NCI-H1694 (cell line): ENCODE results near the gene ANGPT4.
"Not testable (repeated sequence)": the region's sequence is repeated elsewhere in the genome, so short reads cannot be mapped to it uniquely, and the experiment has no call there.

Source experiments
- DNase-seq: peaks from one replicate; lab custom pipeline; 2025; lab: John Stamatoyannopoulos, UW

The ANGPT4 gene

GRCh38 chr20:873875-874607 lies 42.1 kb downstream of the ANGPT4 start:
- no peak for DNase-seq

GRCh38 chr20:872855-873520 lies 43.1 kb downstream of the ANGPT4 start:
- DNase-seq, result no peak

DNA sequence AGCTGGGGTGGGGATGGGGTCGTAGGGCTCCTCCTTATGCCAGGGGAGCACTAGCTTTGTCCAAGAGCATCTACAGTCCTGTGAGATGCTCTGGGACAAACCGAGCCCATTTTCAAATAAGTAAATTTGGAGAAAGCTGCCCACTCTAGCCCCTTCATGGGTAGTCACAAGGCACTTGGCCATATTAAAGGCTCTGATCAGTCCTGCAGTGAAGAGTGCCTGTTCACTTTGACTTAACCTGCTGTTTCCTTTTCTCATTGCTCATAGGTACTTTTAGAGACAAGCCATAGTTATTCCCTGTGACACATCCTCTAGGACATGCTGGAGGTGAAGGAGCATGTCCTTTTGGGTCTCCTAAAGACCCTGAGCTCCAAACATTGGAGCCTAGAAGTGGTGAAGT lies 44.2 kb downstream of the ANGPT4 start:
- no peak for DNase-seq

- DNase-seq, result no peak
Measured at GRCh38 chr20:871436-871835, 44.7 kb downstream of the ANGPT4 start.

DNA sequence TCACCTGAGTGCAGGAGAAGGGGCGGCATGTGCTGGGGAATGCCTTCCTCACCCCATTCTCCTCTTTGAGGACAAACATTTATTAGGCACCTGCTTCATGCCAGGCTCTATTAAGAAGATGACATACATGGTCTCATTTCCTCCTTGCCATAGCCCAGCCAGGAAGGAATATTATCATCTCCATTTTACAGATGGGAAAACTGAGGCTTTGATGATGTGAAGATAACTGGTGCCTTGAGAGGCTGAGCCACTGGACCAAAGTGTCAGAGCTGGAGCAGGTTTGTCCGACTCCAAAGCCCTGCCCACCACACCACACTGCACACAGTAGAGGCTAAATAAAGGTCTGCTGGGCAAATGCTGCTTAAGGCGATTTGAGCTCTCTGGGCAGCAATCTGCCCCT lies 45.4 kb downstream of the ANGPT4 start:
- DNase-seq, result no peak

GRCh38 chr20:869606-870005 lies 46.5 kb downstream of the ANGPT4 start:
- no peak for DNase-seq

DNA sequence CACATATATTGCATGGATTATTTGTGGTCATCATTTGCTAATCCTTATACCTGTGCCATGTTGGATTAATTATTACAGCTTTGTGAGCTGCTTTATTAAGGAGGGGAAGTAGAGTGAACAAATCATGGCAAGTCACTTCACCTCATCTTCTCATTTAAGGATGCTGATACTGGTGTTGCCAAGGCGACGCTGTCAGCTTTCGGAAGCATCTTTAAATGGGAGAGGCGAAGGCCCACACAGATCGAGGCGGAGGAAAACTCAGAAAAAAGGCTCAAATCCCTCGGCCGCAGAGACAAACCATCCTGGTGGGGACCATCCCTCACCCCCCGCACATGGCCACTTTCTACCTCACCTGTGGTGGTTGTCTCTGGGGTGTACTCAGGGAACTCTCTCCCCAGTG lies 47.9 kb downstream of the ANGPT4 start:
- no peak for DNase-seq

DNA sequence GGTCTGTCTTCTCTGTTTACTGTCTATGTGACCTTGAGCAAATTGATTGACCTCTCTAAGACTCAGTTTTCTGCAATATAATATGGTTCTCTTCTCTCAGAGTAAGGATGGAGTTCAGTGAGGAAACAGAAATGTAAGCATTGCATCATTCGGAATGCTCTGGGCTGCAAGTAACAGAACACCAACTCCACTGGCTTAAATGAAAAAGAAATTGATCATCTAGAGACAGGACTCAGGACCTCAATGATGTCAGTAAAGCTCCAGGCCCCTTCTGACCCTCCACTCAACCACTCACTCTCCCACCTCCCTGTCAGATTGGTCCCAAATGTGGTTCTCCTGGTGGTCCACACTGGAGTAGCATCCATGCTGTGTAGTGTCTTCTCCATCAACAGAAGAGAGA lies 50.7 kb downstream of the ANGPT4 start:
- DNase-seq, result no peak

GRCh38 chr20:860891-861290 lies 55.2 kb downstream of the ANGPT4 start:
- no peak for DNase-seq

GRCh38 chr20:859751-860231 lies 56.3 kb downstream of the ANGPT4 start:
- no peak for DNase-seq

- no peak for DNase-seq
Measured at GRCh38 chr20:858011-858410, 58.1 kb downstream of the ANGPT4 start.

DNA sequence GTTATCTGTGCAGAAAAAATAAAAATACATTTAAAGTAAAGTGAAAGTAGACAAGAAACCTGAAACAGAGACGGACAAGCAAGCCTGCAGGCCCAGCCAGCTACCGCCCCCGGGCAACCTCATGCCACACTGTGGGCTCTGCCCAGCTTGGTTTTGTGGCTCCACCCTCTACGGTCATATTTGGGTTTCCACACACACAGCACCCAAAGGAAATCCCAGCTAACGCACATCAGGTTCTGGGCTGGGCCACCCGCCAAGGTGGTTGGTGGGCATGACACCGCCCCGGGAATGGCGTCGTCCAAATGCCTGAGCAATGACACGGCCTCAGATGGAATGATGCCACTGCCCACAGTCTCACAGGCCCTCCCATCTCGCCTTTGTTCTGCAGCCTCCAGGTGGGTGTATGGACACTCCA lies 59.8 kb downstream of the ANGPT4 start:
- DNase-seq, result no peak

GRCh38 chr20:855466-856360 lies 60.4 kb downstream of the ANGPT4 start:
- no peak for DNase-seq

DNA sequence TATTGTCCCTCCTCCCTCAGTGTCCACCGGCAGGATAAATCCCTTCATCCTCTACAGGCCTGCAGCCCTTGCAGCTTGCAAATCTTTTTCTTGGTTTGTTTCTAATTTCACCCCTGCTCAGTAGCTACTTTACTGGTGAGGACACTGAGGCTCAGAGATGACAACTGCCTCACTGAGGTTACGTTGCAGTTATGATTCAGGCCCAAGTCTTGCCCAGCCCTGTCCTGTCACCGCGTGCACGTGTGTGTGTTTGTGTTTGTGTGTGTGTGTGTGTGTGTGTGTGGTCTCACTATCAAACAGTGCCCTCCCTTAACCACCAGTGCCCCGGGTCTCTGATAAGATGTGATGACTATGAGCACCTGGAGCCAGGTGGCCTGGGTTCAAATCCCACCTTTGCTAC lies 61.5 kb downstream of the ANGPT4 start:
- DNase-seq, result no peak

DNA sequence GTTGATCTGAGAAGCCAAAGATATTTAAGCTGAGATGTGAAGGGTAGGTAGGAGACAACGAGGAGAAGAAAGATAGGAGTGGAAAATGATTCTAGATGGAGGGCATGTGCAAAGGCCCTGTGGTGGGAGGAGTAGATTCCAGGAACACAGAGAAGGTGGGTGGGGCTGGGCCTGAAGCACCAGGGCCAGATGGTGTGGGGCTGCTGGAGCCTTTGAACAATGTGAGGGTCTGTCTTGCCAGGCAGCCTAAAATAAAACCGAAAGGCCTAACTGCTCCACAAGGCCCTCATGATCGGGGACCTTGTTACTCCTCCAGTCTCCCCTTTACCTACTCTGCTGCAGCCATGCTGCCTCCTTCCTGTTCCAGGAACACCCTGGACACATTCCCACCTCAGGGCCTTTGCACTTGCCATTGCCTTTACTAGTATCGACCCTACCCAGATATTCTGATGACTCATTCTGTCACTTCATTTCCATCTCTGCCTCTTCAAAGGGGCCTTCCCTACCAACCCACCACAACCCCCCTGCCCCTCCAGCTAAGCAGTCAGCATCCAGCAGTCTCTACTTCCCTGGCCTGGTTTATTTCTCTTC lies 62.6 kb downstream of the ANGPT4 start:
- no peak for DNase-seq

DNA sequence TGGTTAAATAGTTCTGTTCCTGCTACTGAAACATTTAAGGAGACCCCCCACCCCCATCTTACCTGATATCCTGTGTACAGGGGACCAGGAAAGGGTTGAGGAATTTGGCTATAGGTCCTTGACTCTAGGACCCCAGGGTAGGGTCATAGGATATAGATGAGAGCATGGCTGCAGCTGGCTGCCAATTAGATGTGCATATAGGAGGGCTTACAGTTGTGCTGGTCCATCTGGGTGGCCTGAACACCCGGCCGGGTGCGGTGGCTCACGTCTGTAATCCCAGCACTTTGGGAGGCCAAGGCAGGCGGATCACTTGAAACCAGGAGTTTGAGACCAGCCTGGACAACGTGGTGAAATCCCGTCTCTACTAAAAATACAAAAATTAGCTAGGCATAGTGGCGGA lies 67.4 kb downstream of the ANGPT4 start:
- not testable (repeated sequence) for DNase-seq

- DNase-seq, result no peak
Measured at GRCh38 chr20:848193-848592, 67.9 kb downstream of the ANGPT4 start.

DNA sequence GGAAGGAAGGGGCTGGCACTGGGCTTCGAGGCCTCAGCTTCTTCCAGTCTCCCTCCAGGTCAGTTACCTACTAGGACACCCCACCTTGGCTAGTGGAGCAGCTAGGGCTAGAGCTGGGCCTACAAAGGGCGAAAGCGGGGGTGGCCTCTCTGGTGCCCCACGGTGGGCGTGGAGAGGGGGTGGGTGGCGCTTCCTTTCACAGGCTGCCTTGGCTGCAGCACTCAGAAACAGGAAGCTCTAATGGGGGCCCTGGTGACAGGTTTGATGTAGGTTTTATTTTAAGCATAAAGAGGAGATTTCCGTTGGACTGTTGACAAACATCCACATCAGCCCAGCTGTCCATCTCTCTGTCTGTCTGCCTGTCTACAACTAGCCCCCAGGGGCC lies 69.2 kb downstream of the ANGPT4 start:
- DNase-seq, result no peak

DNA sequence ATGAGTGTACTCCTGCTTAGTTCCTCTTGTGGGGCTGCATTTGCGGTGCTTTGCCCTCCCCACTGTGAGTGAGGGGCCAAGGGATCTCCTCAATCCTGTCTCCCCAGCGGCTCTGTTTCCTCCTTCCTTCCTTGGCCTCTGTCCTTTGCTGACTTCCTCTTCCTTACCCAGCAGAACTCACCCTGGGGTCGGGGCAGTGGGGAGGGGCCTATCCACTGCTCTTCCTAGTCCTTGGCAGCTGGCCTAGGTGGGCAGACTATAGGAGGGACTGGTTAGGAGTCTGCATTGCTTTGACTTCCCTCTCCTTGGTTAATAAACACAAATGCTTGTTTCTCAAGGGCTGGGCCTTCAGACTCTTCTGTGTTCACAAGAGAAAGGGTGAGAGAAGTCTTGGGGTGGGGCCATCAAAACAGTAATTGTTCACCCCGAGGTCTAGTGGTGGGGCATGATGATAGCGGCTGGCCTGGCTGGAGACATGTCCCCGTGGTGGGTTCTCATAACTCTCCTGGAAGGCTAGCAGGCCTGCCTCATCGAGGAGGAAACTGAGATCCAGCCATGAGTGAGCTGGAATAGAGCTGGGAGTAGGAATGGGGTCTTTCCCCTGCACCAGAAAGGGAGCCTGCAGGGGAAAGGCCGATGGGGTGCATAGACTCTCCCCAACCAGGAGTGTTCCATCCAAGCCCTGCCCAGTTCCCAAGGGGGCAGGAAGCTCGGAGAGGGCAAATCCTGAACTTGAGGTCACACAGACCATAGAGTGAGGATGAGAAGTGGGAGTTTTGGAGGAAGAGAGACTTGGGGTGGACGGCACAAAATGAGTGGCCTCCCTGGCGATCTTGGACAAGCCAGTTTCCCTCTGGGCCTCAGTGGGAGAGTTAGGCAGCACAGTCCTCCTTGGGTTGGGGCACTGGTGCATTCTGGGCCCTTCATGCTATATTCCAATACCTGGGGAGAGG lies 69.9 kb downstream of the ANGPT4 start:
- no peak for DNase-seq

DNA sequence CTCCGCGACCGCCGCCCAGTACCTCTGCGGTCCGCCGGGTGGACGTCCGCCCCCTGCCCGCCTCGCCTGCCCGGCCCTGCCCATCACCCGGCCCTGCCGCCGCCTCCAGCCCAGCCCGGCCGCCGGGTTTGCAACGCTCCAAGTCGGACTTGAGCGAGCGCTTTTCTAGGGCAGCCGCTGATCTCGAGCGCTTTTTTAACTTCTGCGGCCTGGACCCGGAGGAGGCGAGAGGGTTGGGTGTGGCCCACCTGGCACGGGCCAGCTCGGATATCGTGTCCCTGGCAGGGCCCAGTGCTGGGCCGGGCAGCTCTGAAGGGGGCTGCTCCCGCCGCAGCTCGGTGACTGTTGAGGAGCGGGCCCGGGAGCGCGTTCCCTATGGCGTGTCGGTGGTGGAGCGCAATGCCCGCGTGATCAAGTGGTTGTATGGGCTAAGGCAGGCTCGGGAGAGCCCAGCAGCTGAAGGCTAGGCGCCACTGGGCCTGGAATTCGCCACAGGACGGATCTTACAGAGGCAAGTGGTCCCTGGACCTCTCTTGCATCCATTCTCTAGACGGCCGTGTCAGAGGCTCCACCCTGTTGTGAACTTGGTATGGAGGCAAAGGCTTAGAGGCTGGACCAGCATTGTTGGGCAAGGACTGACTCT lies 70.8 kb downstream of the ANGPT4 start:
- DNase-seq, result no peak
